Erythroblast (primary cell): ENCODE data around the gene ANKRD44.

Experiments used
- GATA1 ChIP-seq: IDR thresholded peaks from 2 replicates; pipeline ENCODE4 v1.6.1; 2011; ENCODE audit warnings: low read depth, mild to moderate bottlenecking, control low read depth, low read length, moderate library complexity
- POLR2A ChIP-seq: IDR thresholded peaks from 2 replicates; pipeline ENCODE4 v1.6.1; 2011; ENCODE audit warnings: mild to moderate bottlenecking, low read length

GRCh38 chr2:197147942-197148341 lies 162.6 kb downstream of the ANKRD44 start:
- TF ChIP-seq POLR2A (no peak), GATA1 (no peak)
